Nephron progenitor cell (in vitro differentiated cells): ENCODE data around the gene PDE8A.

Experiments
- DNase-seq: peaks from one replicate; pipeline ENCODE4 v3.0.0; 2021
- H3K27ac Mint-ChIP-seq: 2 replicates; pipeline ENCODE4 v1.8.0; 2021; ENCODE audit warnings: mild to moderate bottlenecking, moderate library complexity, mixed read lengths
- H3K27me3 Mint-ChIP-seq: 2 replicates; pipeline ENCODE4 v1.8.0; 2021; ENCODE audit warnings: mild to moderate bottlenecking, low read depth, mixed read lengths; ENCODE audit not compliant: poor library complexity
- H3K36me3 Mint-ChIP-seq: 2 replicates; pipeline ENCODE4 v1.8.0; 2021; ENCODE audit warnings: low read depth, mixed read lengths
- H3K4me1 Mint-ChIP-seq: 2 replicates; pipeline ENCODE4 v1.8.0; 2021; ENCODE audit warnings: mixed read lengths
- H3K4me3 Mint-ChIP-seq: 2 replicates; pipeline ENCODE4 v1.8.0; 2021; ENCODE audit warnings: mild to moderate bottlenecking, moderate library complexity, mixed read lengths
- H3K9me3 Mint-ChIP-seq: 2 replicates; pipeline ENCODE4 v1.8.0; 2021; ENCODE audit warnings: mild to moderate bottlenecking, moderate library complexity, mixed read lengths
- CTCF ChIP-seq: fragments of 200-600 bp; sonication (generic); IDR thresholded peaks from 2 replicates; pipeline ENCODE4 v1.5.0; 2021; ENCODE audit warnings: antibody characterized with exemption

The PDE8A gene

GRCh38 chr15:85114886-85115285 is 133.2 kb downstream of the PDE8A start:
- no peak overlapping the region for H3K4me3 Mint-ChIP-seq
- no peaks in the 10 kb centered on the region for H3K9me3 Mint-ChIP-seq
- TF ChIP-seq CTCF = no peak
- H3K27me3 Mint-ChIP-seq = peaks cover 7% of the 10 kb centered on the region
- H3K4me1 Mint-ChIP-seq = no peaks in the 10 kb centered on the region
- DNase-seq = no peak
- no peaks in the 10 kb centered on the region for H3K36me3 Mint-ChIP-seq
- H3K27ac Mint-ChIP-seq = no peak overlapping the region

- H3K4me1 Mint-ChIP-seq = no peaks in the 10 kb centered on the region
Observed at GRCh38 chr15:85116066-85116465, 134.4 kb downstream of the PDE8A start.

GRCh38 chr15:85116494-85116893 is 134.8 kb downstream of the PDE8A start:
- H3K4me3 Mint-ChIP-seq = no peak overlapping the region
- peaks cover 7% of the 10 kb centered on the region for H3K27me3 Mint-ChIP-seq
- no peaks in the 10 kb centered on the region for H3K9me3 Mint-ChIP-seq
- H3K27ac Mint-ChIP-seq = no peak overlapping the region
- TF ChIP-seq CTCF = no peak
- no peaks in the 10 kb centered on the region for H3K4me1 Mint-ChIP-seq
- DNase-seq = no peak
- H3K36me3 Mint-ChIP-seq = peaks cover under 1% of the 10 kb centered on the region

More at GRCh38 chr15:85116066-85116465, 134.4 kb downstream of the PDE8A start:
- DNase-seq = no peak
- Mint-ChIP-seq H3K27ac (peak overlapping the region; percentile 79), H3K36me3 (no peaks in the 10 kb centered on the region), H3K4me3 (no peak overlapping the region), H3K27me3 (peaks cover 7% of the 10 kb centered on the region), H3K9me3 (no peaks in the 10 kb centered on the region)
- no peak for TF ChIP-seq CTCF

- Mint-ChIP-seq H3K4me1 (no peaks in the 10 kb centered on the region), H3K27me3 (peaks cover 7% of the 10 kb centered on the region), H3K4me3 (no peak overlapping the region), H3K36me3 (peaks cover 5% of the 10 kb centered on the region), H3K9me3 (no peaks in the 10 kb centered on the region), H3K27ac (no peak overlapping the region)
- no peak for TF ChIP-seq CTCF
- no peak for DNase-seq
Observed at GRCh38 chr15:85116925-85117646, 135.4 kb downstream of the PDE8A start.

- Mint-ChIP-seq H3K4me1 (no peaks in the 10 kb centered on the region), H3K4me3 (no peak overlapping the region)
- TF ChIP-seq CTCF = no peak
Observed at GRCh38 chr15:85118173-85118572, 136.5 kb downstream of the PDE8A start.

GRCh38 chr15:85118581-85118980 is 136.9 kb downstream of the PDE8A start:
- Mint-ChIP-seq H3K27ac (peak overlapping the region; percentile 82), H3K9me3 (no peaks in the 10 kb centered on the region), H3K4me1 (no peaks in the 10 kb centered on the region), H3K4me3 (no peak overlapping the region), H3K36me3 (peaks cover 12% of the 10 kb centered on the region), H3K27me3 (peaks cover 7% of the 10 kb centered on the region)
- no peak for TF ChIP-seq CTCF
- DNase-seq = no peak

More at GRCh38 chr15:85118173-85118572, 136.5 kb downstream of the PDE8A start:
- H3K36me3 Mint-ChIP-seq = peaks cover 8% of the 10 kb centered on the region
- no peak overlapping the region for H3K27ac Mint-ChIP-seq
- peaks cover 7% of the 10 kb centered on the region for H3K27me3 Mint-ChIP-seq
- no peak for DNase-seq
- H3K9me3 Mint-ChIP-seq = no peaks in the 10 kb centered on the region
